NCI-H510A (cell line): ENCODE measurements around the gene COL12A1.
A peak's percentile ranks its signal among the peaks of the same experiment; 100 is the strongest.

Experiments
- DNase-seq: peaks from one replicate; lab custom pipeline; 2025; lab: John Stamatoyannopoulos, UW

COL12A1 gene

GRCh38 chr6:75096966-75097365 lies 108.9 kb downstream of the COL12A1 start:
- no peak for DNase-seq

- no peak for DNase-seq
These were observed 111.1 kb downstream of the COL12A1 start for GRCh38 chr6:75094614-75095200.

GRCh38 chr6:75091467-75092190 lies 114.2 kb downstream of the COL12A1 start:
- no peak for DNase-seq

GRCh38 chr6:75090576-75090975 lies 115.3 kb downstream of the COL12A1 start:
- no peak for DNase-seq

GRCh38 chr6:75089921-75090320 lies 115.9 kb downstream of the COL12A1 start:
- no peak for DNase-seq

GRCh38 chr6:75089151-75089897 lies 116.5 kb downstream of the COL12A1 start:
- DNase-seq, result no peak

- no peak for DNase-seq
These were observed 119.8 kb downstream of the COL12A1 start for GRCh38 chr6:75085931-75086635.

GRCh38 chr6:75084872-75085381 lies 120.9 kb downstream of the COL12A1 start:
- peak; percentile 15 for DNase-seq

- DNase-seq, result no peak
These were observed 121.8 kb downstream of the COL12A1 start for GRCh38 chr6:75084018-75084417.

- DNase-seq, result no peak
These were observed 123.9 kb downstream of the COL12A1 start for GRCh38 chr6:75081921-75082320.

GRCh38 chr6:75081047-75081446 lies 124.8 kb downstream of the COL12A1 start:
- DNase-seq, result no peak

GRCh38 chr6:75079589-75079988 lies 126.3 kb downstream of the COL12A1 start:
- DNase-seq, result no peak

GRCh38 chr6:75077701-75078100 lies 128.2 kb downstream of the COL12A1 start:
- DNase-seq, result no peak

- no peak for DNase-seq
These were observed 129.8 kb downstream of the COL12A1 start for GRCh38 chr6:75076009-75076408.

- DNase-seq, result no peak
These were observed 135.6 kb downstream of the COL12A1 start for GRCh38 chr6:75070244-75070643.

- DNase-seq, result no peak
These were observed 140.3 kb downstream of the COL12A1 start for GRCh38 chr6:75065523-75065922.

GRCh38 chr6:75052491-75052890 lies 153.4 kb downstream of the COL12A1 start:
- no peak for DNase-seq

- DNase-seq, result no peak
These were observed 156.5 kb downstream of the COL12A1 start for GRCh38 chr6:75049308-75049707.

- DNase-seq, result no peak
These were observed 161.0 kb downstream of the COL12A1 start for GRCh38 chr6:75044846-75045245.

GRCh38 chr6:75041381-75041780 lies 164.5 kb downstream of the COL12A1 start:
- DNase-seq, result no peak
